Caco-2 (cell line): Measurements from ENCODE around the gene SH3GLB2. TPM values are rescaled to one million over a fixed set of nuclear protein-coding genes. Genes with fewer than 3 reads are reported as not detected.

ENCODE experiments used
- total RNA-seq: library from RNA; stranded (reverse); gene quantifications from 2 replicates; pipeline ENCODE4 v1.2.3, GENCODE V29; 2022

The SH3GLB2 gene
- total RNA-seq, 1 experiment from 2014 or later, result 66.7 TPM

Other genes with a start within 250 kb of the SH3GLB2 start
- 35.6 and 39.9 TPM in 2 replicates for gene TBC1D13, start 241.1 kb downstream of the SH3GLB2 start, total RNA-seq
- gene ENDOG, start 209.8 kb downstream of the SH3GLB2 start, total RNA-seq, result 25.9 and 30.0 TPM in 2 replicates
- gene SPOUT1, start 198.5 kb downstream of the SH3GLB2 start, total RNA-seq, result 76.2 and 88.0 TPM in 2 replicates
- 6.9 and 7.8 TPM in 2 replicates for gene KYAT1, start 146.4 kb downstream of the SH3GLB2 start, total RNA-seq
- gene LRRC8A, start 146.2 kb downstream of the SH3GLB2 start, total RNA-seq, result 21.9 and 22.4 TPM in 2 replicates
- 0.59 and 0.63 TPM in 2 replicates for gene PHYHD1, start 107.3 kb downstream of the SH3GLB2 start, total RNA-seq
- gene DOLK, start 80.7 kb downstream of the SH3GLB2 start, total RNA-seq, result 25.9 and 27.2 TPM in 2 replicates
- gene NUP188, start 80.6 kb downstream of the SH3GLB2 start, total RNA-seq, result 80.9 and 85.7 TPM in 2 replicates
- gene MIGA2, start 8.3 kb upstream of the SH3GLB2 start, total RNA-seq, result 25.1 and 34.8 TPM in 2 replicates
- gene DOLPP1, start 52.8 kb upstream of the SH3GLB2 start, total RNA-seq, result 44.7 and 45.1 TPM in 2 replicates
- gene CRAT, start 82.5 kb upstream of the SH3GLB2 start, total RNA-seq, result 16.2 and 20.7 TPM in 2 replicates
- 100 and 107 TPM in 2 replicates for gene PTPA, start 83.1 kb upstream of the SH3GLB2 start, total RNA-seq
- 3.9 and 4.1 TPM in 2 replicates for gene IER5L, start 149.9 kb upstream of the SH3GLB2 start, total RNA-seq